ENCODE measurements around the gene XRN1.
"Not testable (repeated sequence)": the region's sequence is repeated elsewhere in the genome, so short reads cannot be mapped to it uniquely, and the experiment has no call there.

Gene XRN1

GRCh38 chr3:142337994-142338393 lies 109.8 kb downstream of the XRN1 start:
- no peak for DNase-seq (ENCODE audit: low spot score)

DNA sequence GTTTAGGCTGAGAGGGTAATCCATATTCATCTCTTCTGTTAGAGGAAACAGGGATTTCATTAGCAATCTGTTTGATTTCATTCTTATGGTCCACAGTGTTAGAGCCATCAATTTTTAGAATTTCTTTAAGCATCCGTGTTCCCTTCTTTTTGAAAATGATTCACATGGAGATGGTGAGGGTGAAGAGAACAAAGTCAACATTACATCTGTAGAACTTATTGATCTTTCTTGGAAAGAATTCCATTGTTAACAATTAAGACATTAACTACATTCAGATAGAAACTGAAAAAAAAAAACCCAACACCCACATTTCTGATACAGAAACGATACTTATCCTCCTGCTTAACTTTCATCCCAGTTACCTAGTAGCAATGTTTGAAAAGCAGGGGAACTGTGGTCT lies 115.4 kb downstream of the XRN1 start:
- no peak for DNase-seq (ENCODE audit: low spot score)

DNA sequence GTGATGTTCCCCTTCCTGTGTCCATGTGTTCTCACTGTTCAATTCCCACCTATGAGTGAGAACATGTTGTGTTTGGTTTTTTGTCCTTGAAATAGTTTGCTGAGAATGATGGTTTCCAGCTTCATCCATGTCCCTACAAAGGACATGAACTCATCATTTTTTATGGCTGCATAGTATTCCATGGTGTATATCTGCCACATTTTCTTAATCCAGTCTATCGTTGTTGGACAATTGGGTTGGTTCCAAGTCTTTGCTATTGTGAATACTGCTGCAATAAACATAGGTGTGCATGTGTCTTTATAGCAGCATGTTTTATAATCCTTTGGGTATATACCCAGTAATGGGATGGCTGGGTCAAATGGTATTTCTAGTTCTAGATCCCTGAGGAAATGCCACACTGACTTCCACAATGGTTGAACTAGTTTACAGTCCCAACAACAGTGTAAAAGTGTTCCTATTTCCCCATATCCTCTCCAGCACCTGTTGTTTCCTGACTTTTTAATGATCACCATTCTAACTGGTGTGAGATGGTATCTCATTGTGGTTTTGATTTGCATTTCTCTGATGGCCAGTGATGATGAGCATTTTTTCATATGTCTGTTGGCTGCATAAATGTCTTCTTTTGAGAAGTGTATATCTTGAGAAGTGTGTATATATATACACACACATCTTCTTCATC lies 123.4 kb downstream of the XRN1 start:
- not testable (repeated sequence) for DNase-seq (ENCODE audit: low spot score)

DNA sequence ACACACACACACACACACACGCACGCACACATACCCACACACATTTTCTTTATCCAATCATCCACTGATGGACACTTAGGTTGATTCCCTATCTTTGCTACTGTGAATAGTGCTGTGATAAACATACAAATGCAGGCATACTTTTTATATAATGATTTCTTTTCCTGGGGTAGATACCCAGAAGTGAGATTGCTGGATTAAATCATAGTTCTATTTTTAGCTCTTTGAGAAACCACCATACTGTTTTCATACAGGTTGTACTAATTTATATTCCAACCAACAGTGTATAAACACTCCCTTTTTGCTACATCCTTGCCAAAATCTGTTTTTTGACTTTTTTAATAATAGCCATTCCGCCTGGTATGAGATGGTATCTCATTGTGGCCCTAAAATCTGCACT lies 127.9 kb downstream of the XRN1 start:
- no peak for DNase-seq (ENCODE audit: low spot score)

GRCh38 chr3:142319094-142319493 lies 128.7 kb downstream of the XRN1 start:
- DNase-seq (ENCODE audit: low spot score) = no peak

- DNase-seq (ENCODE audit: low spot score) = no peak
Measured at GRCh38 chr3:142318331-142318730, 129.5 kb downstream of the XRN1 start.

GRCh38 chr3:142315978-142316388 lies 131.9 kb downstream of the XRN1 start:
- DNase-seq (ENCODE audit: low spot score) = not testable (repeated sequence)

GRCh38 chr3:142315083-142315482 lies 132.8 kb downstream of the XRN1 start:
- no peak for DNase-seq (ENCODE audit: low spot score)

DNA sequence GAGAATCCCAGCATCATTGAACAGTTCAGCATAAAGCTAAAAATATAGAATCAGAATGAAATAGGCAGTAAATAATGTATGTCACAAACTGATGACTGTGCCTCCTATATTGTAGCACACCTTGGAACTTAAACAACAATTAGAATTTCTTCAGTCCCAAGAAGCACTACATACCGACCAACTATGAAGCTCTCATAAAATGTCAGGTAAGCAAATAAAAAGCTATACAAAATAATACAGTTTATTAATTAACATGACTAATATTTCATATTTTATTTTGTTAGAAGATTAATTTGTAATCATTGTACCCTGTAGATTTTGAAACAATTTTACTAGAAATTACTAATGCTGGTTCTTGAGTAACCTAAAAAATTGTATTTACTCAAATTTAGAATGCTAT lies 137.4 kb downstream of the XRN1 start:
- DNase-seq (ENCODE audit: low spot score) = no peak

DNA sequence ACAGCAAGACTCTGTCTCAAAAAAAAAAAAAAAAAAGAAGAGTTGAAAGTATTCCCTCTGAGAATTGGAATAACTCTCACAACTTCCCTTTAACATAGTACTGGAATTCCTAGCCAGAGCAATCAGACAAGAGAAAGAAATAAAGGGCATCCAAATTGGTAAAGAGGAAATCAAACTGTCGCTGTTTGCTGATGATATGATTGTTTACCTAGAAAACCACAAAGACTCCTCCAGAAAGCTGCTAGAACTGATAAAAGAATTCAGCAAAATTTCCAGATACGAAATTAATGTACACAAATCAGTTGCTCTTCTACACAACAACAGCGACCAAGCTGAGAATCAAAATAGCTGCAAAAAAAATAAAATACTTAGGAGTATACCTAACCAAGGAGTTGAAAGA lies 145.0 kb downstream of the XRN1 start:
- not testable (repeated sequence) for DNase-seq (ENCODE audit: low spot score)

- DNase-seq (ENCODE audit: low spot score) = no peak
Measured at GRCh38 chr3:142298626-142299025, 149.2 kb downstream of the XRN1 start.

DNA sequence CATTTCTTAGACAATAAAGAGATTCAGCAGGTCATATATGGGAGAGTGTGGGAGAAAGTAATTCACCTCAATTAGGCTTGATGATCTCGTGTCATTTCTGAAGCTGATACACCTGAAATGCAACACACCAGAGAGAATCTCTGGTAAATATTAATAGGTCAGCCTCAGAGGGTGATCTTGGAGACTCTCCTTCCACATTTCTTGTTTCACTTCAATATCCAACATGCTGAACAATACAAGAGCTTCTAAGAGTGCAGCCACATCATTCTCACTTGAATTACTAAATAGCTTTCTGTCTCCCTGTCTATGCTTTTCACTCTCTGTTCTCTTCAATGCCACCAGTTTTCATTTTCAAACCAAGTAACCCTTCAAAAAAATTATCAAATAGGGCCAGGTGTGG lies 151.3 kb downstream of the XRN1 start:
- DNase-seq (ENCODE audit: low spot score) = no peak

GRCh38 chr3:142287866-142288638 lies 159.8 kb downstream of the XRN1 start:
- DNase-seq (ENCODE audit: low spot score) = no peak

GRCh38 chr3:142285083-142285517 lies 162.7 kb downstream of the XRN1 start:
- DNase-seq (ENCODE audit: low spot score) = no peak

GRCh38 chr3:142282503-142282902 lies 165.3 kb downstream of the XRN1 start:
- DNase-seq (ENCODE audit: low spot score) = no peak

DNA sequence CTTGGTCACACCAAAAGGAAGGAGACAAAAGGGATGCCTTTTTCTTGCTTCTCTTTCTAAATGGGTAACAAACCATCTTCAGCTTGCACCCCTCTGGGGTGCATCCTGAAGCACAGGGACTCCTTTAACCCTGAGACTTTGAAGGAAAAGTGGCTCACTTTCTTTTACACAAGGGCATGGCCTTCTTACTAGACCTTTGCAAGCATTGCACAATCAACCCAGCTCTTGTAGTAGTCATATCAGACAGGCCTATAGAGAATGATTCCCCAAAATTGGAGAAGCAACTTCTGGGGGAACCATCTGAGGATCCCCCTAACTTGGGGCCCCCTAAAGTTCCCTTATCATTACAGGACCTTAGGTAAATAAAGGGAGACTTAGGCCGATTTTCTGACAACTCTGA lies 166.4 kb downstream of the XRN1 start:
- DNase-seq (ENCODE audit: low spot score) = no peak

GRCh38 chr3:142279965-142280590 lies 167.8 kb downstream of the XRN1 start:
- peak; percentile 83 for DNase-seq (ENCODE audit: low spot score)

DNA sequence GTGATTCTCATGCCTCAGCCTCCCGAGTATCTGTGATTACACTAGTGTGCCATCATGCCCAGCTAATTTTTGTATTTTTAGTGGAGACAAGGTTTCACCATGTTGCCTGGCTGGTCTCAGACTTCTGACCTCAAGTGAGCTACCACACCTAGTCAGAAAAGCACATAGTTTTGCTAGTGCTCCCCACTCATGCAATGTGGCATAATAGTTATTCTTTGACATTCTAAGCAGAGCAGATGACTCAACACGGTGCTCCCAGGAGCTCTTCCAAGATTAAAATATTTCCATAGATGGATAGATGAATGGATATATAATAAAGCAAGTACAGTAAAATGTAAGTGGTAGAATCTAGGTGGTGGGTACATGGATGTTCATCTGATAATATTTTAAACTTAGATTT lies 169.4 kb downstream of the XRN1 start:
- DNase-seq (ENCODE audit: low spot score) = no peak

DNA sequence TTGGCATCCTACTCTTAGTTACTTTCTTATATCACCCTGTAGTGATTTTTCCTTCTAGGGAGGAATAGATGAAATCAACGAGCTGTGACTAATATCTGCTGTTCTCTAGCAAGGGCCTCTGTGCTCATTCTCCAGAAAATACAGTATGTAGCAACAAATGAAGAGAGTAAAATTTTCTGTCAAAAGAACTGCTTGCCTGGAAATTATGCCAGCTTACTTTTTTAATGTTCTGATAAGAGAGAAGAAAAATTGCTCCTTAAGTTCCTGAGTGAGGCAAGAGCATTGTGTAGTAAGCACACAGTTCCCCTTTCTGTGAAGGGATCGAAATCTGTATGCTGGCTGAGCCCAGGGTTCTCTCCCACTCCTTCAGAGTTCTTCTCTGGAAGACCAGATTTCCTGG lies 171.1 kb downstream of the XRN1 start:
- DNase-seq (ENCODE audit: low spot score) = no peak

DNA sequence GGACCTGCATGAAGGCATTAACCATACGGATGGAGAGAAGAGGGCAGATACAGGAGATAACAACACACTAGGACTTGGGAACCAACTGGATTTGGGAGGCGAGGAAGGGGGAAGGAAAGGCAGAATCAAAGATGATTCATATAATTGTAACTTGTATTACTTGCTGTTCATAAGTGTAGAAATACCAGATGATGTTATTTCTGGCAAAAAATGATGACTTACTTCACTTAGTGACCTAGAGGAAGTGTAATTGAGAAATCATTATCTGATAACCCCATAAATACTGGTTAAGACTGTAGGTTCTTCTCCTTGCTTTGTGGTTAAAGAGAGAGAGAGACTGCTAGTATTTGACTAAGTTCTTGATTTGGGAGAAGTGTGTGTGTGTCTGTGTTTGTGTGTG lies 172.0 kb downstream of the XRN1 start:
- DNase-seq (ENCODE audit: low spot score) = no peak

- DNase-seq (ENCODE audit: low spot score) = no peak
Measured at GRCh38 chr3:142274908-142275307, 172.9 kb downstream of the XRN1 start.

- DNase-seq (ENCODE audit: low spot score) = no peak
Measured at GRCh38 chr3:142273501-142273900, 174.3 kb downstream of the XRN1 start.

DNA sequence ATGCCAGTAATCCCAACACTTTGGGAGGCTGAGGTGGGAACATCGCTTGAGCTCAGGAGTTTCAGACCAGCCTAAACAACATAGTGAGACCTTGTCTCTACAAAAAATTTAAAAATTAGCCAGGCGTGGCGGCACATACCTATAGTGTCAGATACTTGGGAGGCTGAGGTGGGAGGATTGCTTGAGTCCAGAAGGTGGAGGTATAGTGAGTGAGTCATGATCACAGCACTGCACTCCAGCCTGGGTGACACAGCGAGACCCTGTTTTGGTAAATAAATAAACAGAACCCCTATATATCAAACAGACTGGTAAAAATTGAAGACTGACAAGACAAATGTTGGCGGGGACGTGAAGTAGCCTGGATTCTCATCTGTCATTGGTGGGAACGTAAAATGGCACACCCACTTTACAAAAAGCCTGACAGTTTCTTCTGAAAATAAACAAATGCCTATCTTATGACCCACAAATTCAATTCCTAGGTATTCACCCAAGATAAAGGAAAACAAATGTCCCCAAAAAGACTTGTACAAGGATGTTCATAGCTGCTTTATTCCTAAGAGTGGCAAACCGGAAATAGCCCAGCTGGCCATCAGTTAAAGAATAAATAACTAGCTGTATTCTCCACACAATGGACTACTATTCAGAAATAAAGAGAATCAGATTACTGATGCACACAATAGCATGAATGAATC lies 175.5 kb downstream of the XRN1 start:
- no peak for DNase-seq (ENCODE audit: low spot score)

Data from SW480 (cell line).